NOMO-1 treated with DMSO at 0.1 percent for 48 hours (cell line): ENCODE results near the gene EDRF1.
A peak's percentile ranks its signal among the peaks of the same experiment; 100 is the strongest.

Experiments used
- DNase-seq: peaks from one replicate; lab custom pipeline; 2025; ENCODE audit not compliant: unreplicated experiment; lab: John Stamatoyannopoulos, UW

Gene EDRF1

DNA sequence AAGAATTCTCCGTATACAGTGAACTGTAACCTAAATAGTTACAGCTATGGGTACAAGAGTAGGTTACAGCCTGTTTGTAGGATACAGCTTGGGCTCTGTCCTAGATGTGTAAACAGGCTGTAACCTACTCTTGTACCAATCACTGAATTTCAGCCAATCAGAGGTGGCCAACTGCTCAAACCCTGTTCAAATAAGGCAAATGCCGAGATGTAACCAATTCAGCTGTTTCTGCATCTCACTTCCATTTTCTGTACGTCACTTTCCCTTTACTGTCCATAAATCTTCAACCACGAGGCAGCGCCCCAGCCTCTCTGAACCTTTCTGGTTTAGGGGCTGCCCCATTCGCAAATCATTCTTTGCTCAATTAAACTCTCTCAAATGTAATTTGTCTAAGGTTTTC, 64.4 kb downstream of the EDRF1 start:
- peak; percentile 25 for DNase-seq

DNA sequence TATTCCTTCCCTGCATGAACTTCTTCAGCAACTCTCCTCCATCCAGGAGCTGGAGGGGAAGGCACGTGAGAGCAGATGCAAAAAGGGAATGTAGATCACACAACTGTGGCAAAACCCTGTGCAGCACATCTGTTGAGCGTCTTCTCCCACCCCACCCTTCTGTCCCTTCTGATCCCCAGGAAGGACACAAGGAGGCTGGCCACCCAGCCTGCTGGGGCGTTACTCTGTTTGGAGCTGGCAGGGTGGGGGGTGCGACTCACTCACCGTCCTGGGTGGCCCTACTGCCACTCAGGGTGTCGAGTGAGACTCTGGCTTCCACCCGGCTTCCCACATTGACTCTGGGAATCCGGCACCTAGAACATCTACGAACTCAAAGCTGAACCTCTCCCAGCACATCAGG, 66.3 kb downstream of the EDRF1 start:
- no peak for DNase-seq

DNA sequence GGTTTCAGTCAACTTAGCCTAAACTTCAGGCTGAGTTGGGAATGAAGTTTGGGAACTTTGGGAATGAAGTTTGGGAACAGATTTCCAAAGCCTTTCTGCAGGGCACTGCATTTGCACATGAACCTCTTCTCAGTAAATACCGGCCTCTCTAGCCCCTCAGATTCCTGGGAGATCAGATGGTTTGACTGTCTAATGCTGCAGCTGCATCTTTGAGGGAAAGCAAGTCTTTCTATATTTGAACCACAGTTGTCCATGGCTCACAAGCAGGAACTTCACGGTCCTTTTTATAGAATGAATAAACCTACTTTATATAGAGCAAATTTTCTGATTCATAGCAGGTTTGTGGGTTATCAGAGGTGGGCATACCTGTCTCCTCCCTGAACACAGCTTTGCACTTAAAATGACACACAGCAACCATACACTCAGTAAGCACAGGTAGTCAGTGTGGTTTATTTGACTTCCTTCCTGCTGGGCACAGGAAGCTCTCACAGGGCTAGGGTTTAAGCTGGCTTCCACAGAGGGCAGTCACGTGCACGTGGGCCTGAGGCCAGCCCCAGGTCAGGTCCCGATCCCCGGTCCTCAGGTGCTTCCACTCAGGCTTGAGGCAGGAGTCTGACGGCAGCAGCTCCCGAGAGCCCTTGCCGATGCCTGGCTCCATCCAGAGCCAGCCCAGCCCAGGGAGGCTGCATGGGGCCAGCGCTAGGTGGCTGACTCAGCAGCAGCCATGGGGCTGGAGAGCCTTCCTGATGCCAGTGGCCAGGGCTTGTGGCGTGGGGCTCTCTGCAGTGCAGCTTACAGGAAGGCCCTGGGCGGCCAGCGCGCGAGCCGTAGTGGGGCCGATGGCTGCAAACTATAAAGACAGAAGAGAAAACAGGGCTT, 68.9 kb downstream of the EDRF1 start:
- no peak for DNase-seq

DNA sequence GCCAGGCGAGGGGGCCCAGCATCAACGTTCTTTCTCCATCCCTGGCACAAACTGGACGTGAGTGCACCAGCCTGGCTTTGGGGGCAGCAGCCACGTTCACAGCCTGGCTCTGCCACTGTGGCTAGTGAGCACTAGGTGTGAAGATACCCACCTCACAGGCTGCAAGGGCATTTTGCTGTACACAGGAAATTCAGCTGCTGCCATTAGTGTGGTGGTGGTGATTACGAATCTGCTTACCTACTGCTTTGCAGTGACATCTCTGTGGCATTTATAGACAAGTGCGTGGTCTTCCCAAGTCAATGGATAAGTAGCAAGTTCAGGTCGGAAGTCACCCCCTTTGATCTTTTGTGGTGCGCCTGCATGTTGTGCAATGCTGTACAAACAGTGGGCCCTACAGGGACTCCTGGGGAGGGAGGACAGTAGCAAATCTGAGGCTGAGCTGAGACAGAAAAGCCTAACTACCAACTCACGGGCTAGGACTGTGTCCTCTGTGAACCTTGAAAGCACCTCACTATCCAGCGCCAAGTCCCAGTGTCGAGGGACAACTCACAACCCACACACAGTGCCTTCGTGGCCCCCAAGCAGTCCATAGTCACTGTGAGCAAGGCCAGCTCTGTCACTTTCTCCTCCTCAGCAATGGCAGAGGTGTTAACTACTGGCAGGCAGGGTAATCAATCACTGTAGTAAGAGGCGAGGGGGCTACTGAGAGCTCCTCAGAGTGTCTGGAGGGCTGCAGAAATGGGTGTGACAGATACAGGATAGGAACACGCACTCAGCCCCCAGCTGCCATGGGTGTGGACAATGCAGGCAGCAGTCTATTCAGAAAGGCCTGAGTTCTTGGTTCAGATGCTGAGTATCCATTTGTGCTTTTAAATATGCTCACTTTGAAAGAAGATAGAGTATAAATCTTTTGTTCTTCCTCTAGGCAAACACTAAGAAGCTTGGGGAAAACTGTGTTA, 73.1 kb downstream of the EDRF1 start:
- no peak for DNase-seq

DNA sequence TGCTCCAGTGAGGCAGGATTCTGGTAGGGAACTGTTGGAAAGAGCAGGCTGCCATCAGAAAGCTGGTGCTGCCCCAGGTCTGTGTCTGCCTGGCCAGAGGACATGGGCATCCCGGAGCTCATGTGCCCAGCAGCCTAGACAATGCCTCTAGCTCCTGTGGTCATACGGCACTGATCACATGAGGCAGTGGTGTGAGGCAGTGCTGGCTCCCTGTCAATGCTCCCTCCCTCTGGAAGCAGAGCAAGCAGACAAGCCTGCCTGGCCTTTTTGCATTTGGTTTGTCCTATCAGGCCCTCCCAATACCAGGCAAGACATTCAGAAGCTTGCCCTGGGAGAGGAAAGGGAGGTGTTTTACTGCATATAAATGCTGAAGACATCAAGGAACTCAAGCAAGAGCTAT, 75.6 kb downstream of the EDRF1 start:
- DNase-seq: no peak

DNA sequence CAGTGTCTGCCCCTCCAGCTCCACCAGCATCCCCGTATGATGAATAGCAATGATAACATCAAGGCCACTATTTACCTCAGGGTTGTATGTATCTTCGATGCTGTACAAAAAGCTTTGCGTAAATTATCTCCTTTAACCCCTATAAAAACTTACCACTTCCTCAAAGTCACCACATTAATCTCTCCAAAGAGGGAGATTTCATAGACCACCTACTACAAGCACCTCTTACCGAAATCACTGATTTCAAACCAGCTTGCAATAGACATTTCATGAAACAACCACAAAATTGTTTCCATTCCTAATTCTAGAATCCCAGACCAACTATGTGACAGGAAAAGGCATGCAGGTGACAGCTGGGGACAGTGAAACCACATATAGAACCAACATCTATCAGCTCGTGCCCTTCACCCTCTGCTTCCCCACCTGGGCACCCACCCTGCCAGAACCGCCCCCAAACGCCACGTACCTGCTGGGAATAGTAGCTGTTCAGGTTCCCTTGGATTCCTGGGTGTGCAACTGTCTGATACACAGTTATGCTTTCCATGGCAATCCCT, 76.2 kb downstream of the EDRF1 start:
- DNase-seq: no peak

DNA sequence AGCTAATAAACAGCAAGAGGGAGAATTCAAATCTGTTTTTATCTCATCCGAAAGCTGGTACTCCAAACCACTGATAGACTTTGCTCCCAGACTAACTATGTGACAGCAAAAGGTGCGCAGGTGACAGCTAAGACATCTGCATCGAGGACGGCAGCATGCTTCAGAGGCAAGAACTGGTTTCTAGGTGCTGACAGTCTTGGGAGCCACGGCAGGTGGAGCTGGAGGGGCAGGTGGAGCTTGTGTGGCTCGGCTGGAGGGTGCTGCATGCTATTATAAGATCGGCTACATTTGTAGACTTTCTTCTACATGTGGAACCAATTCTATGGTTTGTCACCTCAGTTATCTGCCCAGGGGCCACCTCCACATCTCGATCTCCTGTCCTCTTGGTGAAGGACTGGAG, 77.9 kb downstream of the EDRF1 start:
- DNase-seq: no peak

DNA sequence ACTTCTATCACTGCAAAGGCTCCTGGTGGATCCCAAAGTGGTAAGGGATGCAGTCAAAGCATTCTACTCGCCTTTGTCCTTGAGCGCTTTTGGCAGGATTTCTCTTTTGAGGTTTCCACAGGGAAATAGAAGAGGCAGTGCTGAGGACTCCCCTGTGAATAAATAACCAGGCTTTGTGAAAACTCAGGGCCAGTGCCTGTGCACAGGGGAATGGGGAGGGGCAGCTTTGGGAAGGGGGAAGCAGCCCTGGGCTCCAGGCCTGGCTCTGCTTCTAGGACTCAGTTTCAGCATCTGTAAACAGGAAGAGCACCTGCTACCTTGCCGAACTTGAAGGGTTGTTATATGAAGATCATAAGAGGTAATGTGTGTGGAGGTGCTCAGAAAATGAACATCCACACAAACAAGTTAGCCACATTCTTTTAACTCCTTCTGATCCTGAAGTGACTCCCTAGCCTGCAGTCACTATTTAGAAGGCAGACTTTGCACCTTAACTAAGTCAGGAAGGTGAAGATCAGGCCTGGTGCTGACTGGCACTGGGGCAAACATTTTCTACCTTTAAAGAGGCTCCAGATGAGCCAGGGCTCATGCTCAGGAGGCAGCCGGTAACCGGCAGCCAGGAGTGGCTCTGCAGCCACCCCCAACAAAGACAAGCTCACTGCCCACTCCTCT, 78.6 kb downstream of the EDRF1 start:
- no peak for DNase-seq

DNA sequence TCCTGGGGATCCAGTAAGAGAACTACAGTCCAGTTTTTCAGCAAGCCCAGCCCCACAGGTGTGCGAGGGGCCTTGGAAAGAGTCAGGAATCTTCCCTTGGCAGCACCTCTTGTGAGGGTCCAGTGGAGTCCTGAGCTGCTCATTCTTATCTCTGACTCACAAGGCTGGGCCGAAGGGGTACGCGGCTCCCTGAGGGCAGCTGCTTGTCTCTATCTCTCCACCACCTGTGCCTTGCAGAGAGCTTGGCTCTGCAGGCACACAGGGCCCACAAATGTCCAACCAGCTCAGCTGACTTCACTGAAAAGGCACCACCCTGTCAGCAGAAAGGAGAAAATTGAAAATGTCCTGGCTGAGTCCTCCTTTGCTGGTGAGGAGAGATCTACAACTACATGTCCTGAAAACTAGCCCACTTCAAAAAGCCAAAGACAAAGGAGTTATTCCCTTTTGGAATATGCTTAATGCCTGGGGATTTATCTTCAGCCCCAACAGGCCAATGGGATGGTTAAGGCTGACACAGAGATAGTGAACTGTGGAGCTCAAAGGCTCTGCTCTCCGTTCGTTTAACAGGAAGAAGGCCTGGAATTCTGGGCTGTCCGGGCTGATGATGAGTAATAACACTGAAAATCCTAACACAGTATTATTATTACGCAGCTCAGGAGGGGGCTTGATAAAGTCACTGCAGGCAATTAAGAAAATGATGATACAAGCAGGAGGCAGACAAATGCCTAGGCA, 80.1 kb downstream of the EDRF1 start:
- no peak for DNase-seq

DNA sequence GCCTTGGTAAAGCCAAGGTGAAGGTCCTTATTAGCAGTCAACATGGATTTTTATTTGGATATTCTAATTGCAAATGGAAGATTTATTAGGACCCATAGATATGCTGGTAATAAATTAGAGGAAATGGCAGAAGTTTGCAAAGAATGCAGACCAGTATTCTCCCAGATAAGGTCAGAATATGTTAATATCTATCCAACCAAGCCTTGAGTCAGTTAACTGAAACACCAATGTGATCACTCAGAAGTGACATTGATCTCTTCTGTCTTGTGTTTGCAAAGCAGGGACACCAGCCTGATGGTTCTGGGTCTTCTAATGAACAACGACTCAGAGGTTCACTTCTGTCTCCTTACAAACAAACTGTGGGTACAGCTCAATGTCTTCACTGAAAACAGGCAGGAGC, 82.1 kb downstream of the EDRF1 start:
- DNase-seq: no peak

DNA sequence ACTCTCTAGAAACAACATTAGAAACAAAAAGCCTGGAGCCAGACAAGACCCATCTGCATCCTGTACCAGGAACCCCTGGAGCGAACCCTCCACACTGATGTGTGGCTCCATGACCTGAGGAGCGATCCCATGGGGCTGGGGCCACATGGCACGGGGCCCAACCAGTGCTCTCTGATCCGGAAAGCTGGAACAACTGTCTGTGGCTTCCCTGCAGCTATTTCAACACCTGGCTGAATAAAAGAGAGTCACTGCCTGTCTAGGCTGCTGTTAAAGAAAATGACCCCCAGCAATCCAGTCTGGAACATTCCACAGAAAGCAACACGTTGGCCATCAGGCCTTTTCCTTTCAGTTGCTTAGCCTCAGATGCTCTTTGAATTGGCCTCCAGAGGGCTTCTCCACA, 82.6 kb downstream of the EDRF1 start:
- DNase-seq: no peak

DNA sequence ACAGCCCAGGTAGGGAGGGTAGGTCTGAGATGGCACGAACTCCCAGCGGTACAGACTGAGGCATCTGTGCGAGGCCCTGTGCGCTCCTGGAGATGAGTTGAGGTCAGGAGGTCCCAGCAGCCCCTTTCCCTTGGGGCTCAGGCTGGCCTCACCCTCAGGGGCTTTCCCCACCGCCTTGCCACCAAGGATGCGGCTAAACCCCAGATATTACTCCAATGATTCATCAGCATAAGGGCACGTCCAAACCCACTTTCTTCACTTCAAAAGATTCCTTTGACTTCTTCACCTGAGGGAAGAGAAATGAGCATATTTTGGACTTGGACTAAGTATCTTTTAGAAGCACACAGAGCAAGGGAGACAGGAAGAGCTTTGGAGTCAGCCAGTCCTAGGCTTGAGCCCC, 83.2 kb downstream of the EDRF1 start:
- no peak for DNase-seq

DNA sequence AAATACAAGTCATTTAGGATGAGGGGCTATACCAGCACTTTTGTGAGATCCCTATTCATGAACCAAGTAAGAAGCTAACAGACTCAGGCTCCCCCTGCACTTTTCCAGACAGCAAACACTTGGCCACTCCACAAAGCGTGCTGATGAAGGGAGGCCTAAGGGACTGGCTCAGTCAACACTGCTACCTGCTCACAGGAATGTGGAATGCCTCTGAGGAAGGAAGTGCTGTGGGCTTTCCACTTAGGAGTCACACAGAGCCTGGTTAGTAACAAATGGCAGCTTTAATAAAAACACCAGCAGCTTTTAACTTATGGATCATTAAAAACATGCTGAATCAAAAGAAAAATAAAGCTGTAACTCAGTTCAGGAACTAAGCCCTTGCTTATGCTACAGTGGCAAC, 88.5 kb downstream of the EDRF1 start:
- DNase-seq: no peak

DNA sequence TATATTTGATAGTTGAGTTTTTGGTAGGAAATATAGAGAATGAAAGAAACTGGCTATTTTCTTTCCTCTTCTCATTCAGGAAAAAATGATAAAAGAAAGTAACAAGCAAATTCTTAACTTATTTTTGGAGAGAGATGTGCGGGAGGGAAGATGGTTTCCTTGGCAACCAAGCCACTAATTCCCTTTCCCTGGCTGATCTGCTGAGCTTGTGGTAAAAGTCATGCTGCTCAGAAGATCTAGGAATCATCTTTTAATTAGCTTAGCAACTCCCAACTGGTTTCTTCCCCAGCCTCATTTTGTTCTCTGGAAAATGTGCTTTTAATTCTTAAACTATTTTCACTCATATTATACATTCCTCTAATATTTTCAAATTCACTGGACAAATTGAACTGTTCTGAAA, 91.7 kb downstream of the EDRF1 start:
- DNase-seq: no peak

DNA sequence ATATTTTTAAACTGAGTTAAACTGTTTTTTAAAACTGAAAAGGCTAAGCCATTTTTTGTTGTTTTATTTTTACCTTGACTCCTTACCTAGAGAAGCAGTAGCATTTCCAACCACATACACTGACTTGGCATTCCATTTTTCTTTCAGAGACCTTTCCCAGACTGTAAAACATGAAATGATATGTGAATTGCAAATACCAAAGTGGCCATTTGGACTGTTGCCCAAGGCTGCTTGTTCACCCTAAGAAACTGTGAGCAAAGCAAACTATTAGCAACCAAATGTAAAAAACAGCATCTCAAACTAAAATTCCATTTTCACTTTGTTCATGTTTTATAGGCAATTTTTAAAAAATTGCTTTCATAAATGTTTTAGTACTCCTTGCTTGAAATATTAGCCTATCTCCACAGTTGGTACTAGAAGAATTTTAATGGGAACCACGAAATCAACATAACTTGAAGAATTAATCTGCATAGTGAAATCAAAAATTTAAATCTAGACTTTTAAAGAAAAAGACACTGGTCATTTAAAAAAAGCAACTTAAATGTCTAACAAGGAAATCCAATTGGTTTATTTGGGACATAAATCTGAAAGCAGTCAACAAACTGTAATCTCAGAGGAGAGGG, 92.7 kb downstream of the EDRF1 start:
- no peak for DNase-seq
